Right atrium auricular region (tissue), 2 donors: ENCODE results near the gene ZBTB20. TPM values are rescaled to one million over a fixed set of nuclear protein-coding genes. Genes with fewer than 3 reads are reported as not detected.

Experiments used
- DNase-seq: peaks from one replicate; pipeline ENCODE4 v3.0.0-alpha.2; 2019; ENCODE audit warnings: low spot score
- H3K27ac ChIP-seq, 2 donors: fragments of 200-600 bp; sonication (generic); 1 replicate in 1 of 2; 2 replicates in 1 of 2; pipeline ENCODE4 v1.5.1; 2016 to 2019
- H3K27me3 ChIP-seq, 2 donors: fragments of 200-600 bp; sonication (generic); one replicate each; pipeline versions ENCODE4 v1.5.1 to v1.6.0; 2017 to 2019
- H3K36me3 ChIP-seq: fragments of 200-600 bp; sonication (generic); one replicate; pipeline ENCODE4 v1.5.1; 2016
- H3K4me1 ChIP-seq, 2 donors: fragments of 200-600 bp; sonication (generic); one replicate each; pipeline versions ENCODE4 v1.5.1 to v1.6.0; 2017 to 2019
- H3K4me3 ChIP-seq, 2 donors: fragments of 200-600 bp; sonication (generic); 1 replicate in 1 of 2; 2 replicates in 1 of 2; pipeline ENCODE4 v1.5.1; 2017 to 2019; ENCODE audit warnings: mild to moderate bottlenecking in 1 of 2, moderate library complexity in 1 of 2
- H3K9me3 ChIP-seq, 2 donors: fragments of 200-600 bp; sonication (generic); one replicate each; pipeline ENCODE4 v1.5.1; 2019
- total RNA-seq, 2 donors: library from RNA; depleted of rRNA; stranded (reverse); fragments of >200 nt; gene quantifications; one replicate each; pipeline ENCODE4 v1.1.0, GENCODE V29; 2016
- TF ChIP-seq, protein P1 (sequence below), 2 donors: fragments of 200-600 bp; sonication (generic); IDR thresholded peaks; one replicate each; pipeline ENCODE4 v1.5.1; 2019; ENCODE audit warnings: antibody characterized with exemption in 2 of 2

ZBTB20 gene
- total RNA-seq, 2 donors from 2014 or later: 84.6 to 90.8 TPM

DNA sequence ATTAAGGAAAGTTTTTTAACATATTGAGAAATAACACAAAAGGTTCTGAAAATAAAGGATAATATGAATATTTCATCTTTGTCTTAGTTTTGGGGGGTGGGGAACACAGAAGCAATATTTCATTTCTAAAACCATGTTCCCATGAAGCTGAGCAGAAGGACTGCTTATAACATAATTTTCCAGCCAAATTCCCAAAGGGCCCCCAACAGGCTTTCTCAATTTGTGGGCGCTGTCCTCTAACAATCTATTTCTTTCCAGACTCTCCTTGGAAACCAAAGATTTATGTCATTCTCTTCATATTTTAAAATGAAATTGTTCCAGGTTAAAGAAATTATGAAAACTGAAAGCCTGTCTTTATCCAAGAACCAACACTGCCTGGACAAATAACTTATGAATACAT is 273.5 kb downstream of the ZBTB20 start:
- Histone ChIP-seq H3K4me3 (no peak overlapping the region), H3K27me3 (no peaks in the 10 kb centered on the region), H3K27ac (no peak overlapping the region), H3K9me3 (no peaks in the 10 kb centered on the region), H3K36me3 (no peaks in the 10 kb centered on the region), H3K4me1 (peaks cover 0 to 29% of the 10 kb centered on the region in 2 donors)
- TF ChIP-seq, protein P1, sequence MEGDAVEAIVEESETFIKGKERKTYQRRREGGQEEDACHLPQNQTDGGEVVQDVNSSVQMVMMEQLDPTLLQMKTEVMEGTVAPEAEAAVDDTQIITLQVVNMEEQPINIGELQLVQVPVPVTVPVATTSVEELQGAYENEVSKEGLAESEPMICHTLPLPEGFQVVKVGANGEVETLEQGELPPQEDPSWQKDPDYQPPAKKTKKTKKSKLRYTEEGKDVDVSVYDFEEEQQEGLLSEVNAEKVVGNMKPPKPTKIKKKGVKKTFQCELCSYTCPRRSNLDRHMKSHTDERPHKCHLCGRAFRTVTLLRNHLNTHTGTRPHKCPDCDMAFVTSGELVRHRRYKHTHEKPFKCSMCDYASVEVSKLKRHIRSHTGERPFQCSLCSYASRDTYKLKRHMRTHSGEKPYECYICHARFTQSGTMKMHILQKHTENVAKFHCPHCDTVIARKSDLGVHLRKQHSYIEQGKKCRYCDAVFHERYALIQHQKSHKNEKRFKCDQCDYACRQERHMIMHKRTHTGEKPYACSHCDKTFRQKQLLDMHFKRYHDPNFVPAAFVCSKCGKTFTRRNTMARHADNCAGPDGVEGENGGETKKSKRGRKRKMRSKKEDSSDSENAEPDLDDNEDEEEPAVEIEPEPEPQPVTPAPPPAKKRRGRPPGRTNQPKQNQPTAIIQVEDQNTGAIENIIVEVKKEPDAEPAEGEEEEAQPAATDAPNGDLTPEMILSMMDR (IDR thresholded peaks at IDR 0.05): no peak
- DNase-seq: no peak

DNA sequence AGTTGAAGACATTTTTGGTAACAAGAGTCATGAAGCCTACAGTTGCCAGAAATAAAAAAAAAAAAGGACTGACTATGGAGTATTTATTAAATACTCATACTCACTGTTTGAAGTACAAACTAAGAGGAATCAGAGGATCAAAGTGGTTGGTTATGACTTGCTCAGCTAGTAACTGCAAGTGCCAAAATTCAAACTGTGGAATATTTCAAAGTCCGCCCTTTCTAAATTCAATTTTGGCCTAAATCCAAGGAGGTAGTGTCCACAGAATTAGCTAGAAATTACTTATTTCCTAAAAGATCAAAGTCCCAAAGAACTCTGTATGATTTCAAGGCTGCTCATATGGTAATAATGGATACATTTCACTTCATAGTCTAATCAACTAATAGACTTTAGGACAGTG is 274.5 kb downstream of the ZBTB20 start:
- Histone ChIP-seq H3K36me3 (no peaks in the 10 kb centered on the region), H3K4me3 (no peak overlapping the region), H3K27ac (no peak overlapping the region), H3K27me3 (no peaks in the 10 kb centered on the region), H3K9me3 (no peaks in the 10 kb centered on the region), H3K4me1 (peaks cover 0 to 34% of the 10 kb centered on the region in 2 donors)
- DNase-seq: no peak
- TF ChIP-seq, protein P1 (IDR thresholded peaks at IDR 0.05): no peak

DNA sequence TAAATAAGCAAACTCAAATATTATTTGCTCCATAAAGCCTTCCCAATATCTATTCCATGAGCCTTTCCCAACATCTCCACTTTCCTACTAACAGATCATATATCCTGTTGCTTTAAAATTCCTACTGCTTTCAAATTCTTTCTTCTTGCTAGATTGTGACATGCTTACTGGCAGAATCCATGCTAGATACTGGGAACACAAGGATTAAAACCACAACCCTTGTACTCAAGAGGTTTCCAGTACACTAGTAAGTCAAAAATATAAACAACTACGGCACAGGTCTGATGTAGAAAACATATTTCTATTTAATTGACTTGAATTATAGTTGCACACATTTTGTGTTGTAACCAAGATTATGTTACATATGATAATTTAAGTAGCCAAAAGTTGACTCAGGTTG is 275.0 kb downstream of the ZBTB20 start:
- DNase-seq: no peak
- Histone ChIP-seq H3K27ac (no peak overlapping the region), H3K36me3 (no peaks in the 10 kb centered on the region), H3K4me1 (peaks cover 0 to 34% of the 10 kb centered on the region in 2 donors), H3K27me3 (no peaks in the 10 kb centered on the region), H3K4me3 (no peak overlapping the region), H3K9me3 (no peaks in the 10 kb centered on the region)
- TF ChIP-seq, protein P1 (IDR thresholded peaks at IDR 0.05): no peak

DNA sequence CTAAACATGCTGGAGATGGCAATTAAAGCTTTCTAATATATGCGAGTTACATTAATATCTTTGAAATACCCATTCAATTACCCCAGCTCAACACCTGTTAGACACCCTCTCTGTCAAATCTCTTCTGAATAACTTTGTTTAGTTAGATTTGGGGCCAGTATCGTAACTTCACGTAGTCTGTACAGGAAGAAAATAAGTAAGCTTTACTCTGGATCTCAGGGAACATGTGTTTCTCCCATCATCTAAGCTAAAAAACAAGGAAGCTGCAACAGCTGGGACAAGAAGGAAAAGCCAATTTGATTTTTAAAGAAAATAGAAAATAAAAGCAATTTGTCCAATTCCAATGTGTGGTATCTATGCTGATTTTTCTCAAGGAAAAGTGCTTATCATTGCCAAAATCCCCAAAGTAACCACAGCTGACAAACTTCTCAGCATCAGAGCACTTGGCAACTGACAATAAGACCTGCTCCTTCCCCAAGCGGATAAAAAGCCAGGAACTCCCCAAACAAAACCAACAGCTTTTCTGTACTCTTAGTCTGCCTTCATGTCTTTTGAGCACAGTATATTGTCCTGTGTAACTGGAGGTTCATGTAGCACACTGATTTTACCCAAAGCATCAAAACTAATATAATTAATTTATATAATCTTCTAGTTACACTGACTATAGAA is 279.1 kb downstream of the ZBTB20 start:
- no peak for DNase-seq
- Histone ChIP-seq H3K9me3 (no peaks in the 10 kb centered on the region), H3K27ac (no peak overlapping the region), H3K4me3 (no peak overlapping the region), H3K4me1 (peaks cover 0 to 17% of the 10 kb centered on the region in 2 donors), H3K36me3 (no peaks in the 10 kb centered on the region), H3K27me3 (no peaks in the 10 kb centered on the region)
- TF ChIP-seq, protein P1 (IDR thresholded peaks at IDR 0.05): no peak

DNA sequence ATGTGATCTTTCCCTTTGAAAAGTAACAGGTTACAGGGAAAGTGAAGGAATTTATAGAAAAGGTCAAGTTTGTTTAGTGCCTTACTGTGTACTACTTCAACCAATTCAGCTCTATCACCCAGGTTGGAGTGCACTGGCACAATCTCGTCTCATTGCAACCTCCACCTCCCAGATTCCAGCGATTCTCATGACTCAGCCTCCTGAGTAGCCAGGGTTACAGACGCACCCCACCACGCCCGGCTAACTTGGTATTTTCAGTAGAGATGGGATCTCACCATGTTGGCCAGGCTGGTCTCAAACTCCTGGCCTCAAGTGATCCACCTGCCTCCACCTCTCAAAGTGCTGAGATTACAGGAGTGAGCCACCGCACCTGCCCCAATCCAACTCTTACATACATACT is 279.7 kb downstream of the ZBTB20 start:
- Histone ChIP-seq H3K27ac (no peak overlapping the region), H3K4me3 (no peak overlapping the region), H3K27me3 (no peaks in the 10 kb centered on the region), H3K4me1 (peaks cover 0 to 13% of the 10 kb centered on the region in 2 donors), H3K9me3 (no peaks in the 10 kb centered on the region), H3K36me3 (no peaks in the 10 kb centered on the region)
- TF ChIP-seq, protein P1 (IDR thresholded peaks at IDR 0.05): no peak
- DNase-seq: no peak

DNA sequence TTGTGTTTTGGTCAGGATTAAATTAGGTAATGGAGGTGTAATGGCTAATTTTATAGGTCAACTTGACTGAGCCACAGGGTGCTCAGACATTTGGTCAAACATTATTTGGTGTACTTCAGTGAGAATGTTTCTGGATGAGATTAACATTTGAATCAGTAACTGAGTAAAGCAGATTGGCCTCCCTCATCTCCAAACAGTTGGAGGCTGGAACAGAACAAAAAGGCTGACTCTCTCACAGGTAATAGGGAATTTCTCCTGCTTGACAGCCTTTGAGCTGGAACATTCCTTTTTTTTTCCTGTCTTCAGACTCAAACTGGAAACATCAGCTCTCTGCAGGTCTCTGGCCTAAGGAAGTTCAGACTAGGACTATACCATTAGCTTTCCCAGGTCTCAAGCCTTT is 280.7 kb downstream of the ZBTB20 start:
- TF ChIP-seq, protein P1 (IDR thresholded peaks at IDR 0.05): no peak
- peaks cover 0 to 5% of the 10 kb centered on the region in 2 donors for H3K4me1 ChIP-seq

More for the DNA sequence above, 280.7 kb downstream of the ZBTB20 start:
- Histone ChIP-seq H3K27me3 (no peaks in the 10 kb centered on the region), H3K9me3 (no peaks in the 10 kb centered on the region), H3K4me3 (no peak overlapping the region), H3K36me3 (no peaks in the 10 kb centered on the region), H3K27ac (no peak overlapping the region)
- no peak for DNase-seq
